RWPE1 (cell line): Measurements from ENCODE around the gene TIMP2.

Source experiments
- CTCF ChIA-PET: fragments of 350-600 bp; sonication (Branson Sonifier 250); formaldehyde crosslinking; extraction: SDS; loops from one replicate; lab custom pipeline; 2021; lab: Yijun Ruan, JAX
- POLR2A ChIA-PET: fragments of 400-600 bp; formaldehyde crosslinking; extraction: SDS; loops from one replicate; lab custom pipeline; 2020; ENCODE audit warnings: antibody characterized with exemption; ENCODE audit not compliant: low non-redundant PET; lab: Yijun Ruan, JAX
- DNase-seq: peaks from one replicate; pipeline ENCODE4 v3.0.0; 2012; ENCODE audit warnings: low spot score
- H3K27ac ChIP-seq: fragments of 450-650 bp; 2 replicates; pipeline ENCODE4 v1.5.1; 2017
- CTCF ChIP-seq: fragments of 450-650 bp; conservative IDR thresholded peaks from 2 replicates; pipeline ENCODE4 v1.5.1; 2017; ENCODE audit warnings: low read depth, mild to moderate bottlenecking

The TIMP2 gene

GRCh38 chr17:78935419-78936323 lies 10.5 kb upstream of the TIMP2 start:
- CTCF ChIA-PET, result no interaction called here

GRCh38 chr17:78934681-78935418 lies 9.7 kb upstream of the TIMP2 start:
- ChIA-PET POLR2A (no interaction called here), CTCF (interaction anchor here (0.6 to 2.2 kb wide), 3 partner anchors 36 to 587 kb away, joined by 3 to 5 read pairs (median 4); no protein-coding TSS in a partner anchor)
- no peak for DNase-seq
- peak overlapping the region; percentile 94 for H3K27ac ChIP-seq
- no peak for TF ChIP-seq CTCF

More at GRCh38 chr17:78935419-78936323, 10.5 kb upstream of the TIMP2 start:
- POLR2A ChIA-PET, result no interaction called here
- peak; percentile 78 for DNase-seq
- H3K27ac ChIP-seq, result peak overlapping the region; percentile 94
- TF ChIP-seq CTCF, result no peak

GRCh38 chr17:78933959-78934568 lies 8.9 kb upstream of the TIMP2 start:
- no peak for TF ChIP-seq CTCF
- DNase-seq, result peak; percentile 82
- H3K27ac ChIP-seq, result peak overlapping the region; percentile 94
- POLR2A ChIA-PET, result no interaction called here
- CTCF ChIA-PET, result interaction anchor here (0.6 to 2.2 kb wide), 3 partner anchors 37 to 588 kb away, joined by 3 to 5 read pairs (median 4); no protein-coding TSS in a partner anchor

- H3K27ac ChIP-seq, result peak overlapping the region; percentile 94
- peak; percentile 90 for DNase-seq
- TF ChIP-seq CTCF, result no peak
- ChIA-PET POLR2A (interaction anchor here (0.6 to 0.7 kb wide), 3 partner anchors 16 to 48 kb away, joined by 3 read pairs; no protein-coding TSS in a partner anchor), CTCF (interaction anchor here (0.5 to 2.2 kb wide), 5 partner anchors 38 to 88 kb away, joined by 3 to 7 read pairs (median 4); no protein-coding TSS in a partner anchor)
Measured at GRCh38 chr17:78933025-78933958, 8.1 kb upstream of the TIMP2 start.

- CTCF ChIA-PET, result interaction anchor here (0.5 to 0.6 kb wide), 2 partner anchors 54 to 72 kb away, joined by 3 to 5 read pairs; no protein-coding TSS in a partner anchor
- peak overlapping the region; percentile 94; the same call in 1 of the 2 replicates for H3K27ac ChIP-seq
- no peak for TF ChIP-seq CTCF
- DNase-seq, result no peak
- POLR2A ChIA-PET, result no interaction called here
Measured at GRCh38 chr17:78929908-78930775, 5.0 kb upstream of the TIMP2 start.
